Activated naive CD8-positive, alpha-beta T cell treated with anti-CD3 and anti-CD28 coated beads, Interleukin-2, amount 50 U/mL, for 24 hours (primary cell): ENCODE measurements around the gene KIF26B.

ENCODE experiments used
- ATAC-seq: fragments of 150-1000 bp; cut with Tn5 transposase; one replicate; pipeline ENCODE4 v1.10.0; 2021
- DNase-seq: peaks from one replicate; pipeline ENCODE4 v3.0.0; 2021
- H3K27ac Mint-ChIP-seq: one replicate; pipeline ENCODE4 v1.8.0; 2021; ENCODE audit warnings: mild to moderate bottlenecking, mixed read lengths
- H3K27me3 Mint-ChIP-seq: one replicate; pipeline ENCODE4 v1.8.0; 2021; ENCODE audit warnings: mixed read lengths
- H3K36me3 Mint-ChIP-seq: one replicate; pipeline ENCODE4 v1.8.0; 2021; ENCODE audit warnings: low read depth, mixed read lengths
- H3K4me1 Mint-ChIP-seq: one replicate; pipeline ENCODE4 v1.8.0; 2021; ENCODE audit warnings: mixed read lengths
- H3K4me3 Mint-ChIP-seq: one replicate; pipeline ENCODE4 v1.8.0; 2021; ENCODE audit warnings: mild to moderate bottlenecking, moderate library complexity, mixed read lengths
- H3K9me3 Mint-ChIP-seq: one replicate; pipeline ENCODE4 v1.8.0; 2021; ENCODE audit warnings: mixed read lengths

Gene KIF26B

GRCh38 chr1:245752561-245752960 is 597.8 kb downstream of the KIF26B start:
- Mint-ChIP-seq H3K9me3 (peaks cover 31% of the 10 kb centered on the region), H3K4me3 (no peak overlapping the region), H3K27me3 (no peaks in the 10 kb centered on the region), H3K36me3 (peaks cover 47% of the 10 kb centered on the region), H3K4me1 (no peaks in the 10 kb centered on the region), H3K27ac (no peak overlapping the region)
- ATAC-seq, result no peak
- DNase-seq, result no peak

GRCh38 chr1:245753807-245754206 is 599.0 kb downstream of the KIF26B start:
- Mint-ChIP-seq H3K27me3 (no peaks in the 10 kb centered on the region), H3K27ac (no peak overlapping the region), H3K9me3 (peaks cover 43% of the 10 kb centered on the region), H3K4me3 (no peak overlapping the region), H3K36me3 (peaks cover 46% of the 10 kb centered on the region), H3K4me1 (no peaks in the 10 kb centered on the region)
- DNase-seq, result no peak
- no peak for ATAC-seq

- Mint-ChIP-seq H3K9me3 (peaks cover 43% of the 10 kb centered on the region), H3K27me3 (no peaks in the 10 kb centered on the region), H3K36me3 (peaks cover 47% of the 10 kb centered on the region), H3K4me1 (no peaks in the 10 kb centered on the region), H3K27ac (no peak overlapping the region), H3K4me3 (no peak overlapping the region)
- no peak for DNase-seq
- no peak for ATAC-seq
Measured at GRCh38 chr1:245754463-245754961, 599.7 kb downstream of the KIF26B start.
